GM18858 (cell line): Measurements from ENCODE around the gene EIF4G1.

Experiments
- ATAC-seq: cut with Tn5 transposase; IDR thresholded peaks from one replicate; pipeline ENCODE4 v1.9.1; 2021; ENCODE audit not compliant: unreplicated experiment

Gene EIF4G1

DNA sequence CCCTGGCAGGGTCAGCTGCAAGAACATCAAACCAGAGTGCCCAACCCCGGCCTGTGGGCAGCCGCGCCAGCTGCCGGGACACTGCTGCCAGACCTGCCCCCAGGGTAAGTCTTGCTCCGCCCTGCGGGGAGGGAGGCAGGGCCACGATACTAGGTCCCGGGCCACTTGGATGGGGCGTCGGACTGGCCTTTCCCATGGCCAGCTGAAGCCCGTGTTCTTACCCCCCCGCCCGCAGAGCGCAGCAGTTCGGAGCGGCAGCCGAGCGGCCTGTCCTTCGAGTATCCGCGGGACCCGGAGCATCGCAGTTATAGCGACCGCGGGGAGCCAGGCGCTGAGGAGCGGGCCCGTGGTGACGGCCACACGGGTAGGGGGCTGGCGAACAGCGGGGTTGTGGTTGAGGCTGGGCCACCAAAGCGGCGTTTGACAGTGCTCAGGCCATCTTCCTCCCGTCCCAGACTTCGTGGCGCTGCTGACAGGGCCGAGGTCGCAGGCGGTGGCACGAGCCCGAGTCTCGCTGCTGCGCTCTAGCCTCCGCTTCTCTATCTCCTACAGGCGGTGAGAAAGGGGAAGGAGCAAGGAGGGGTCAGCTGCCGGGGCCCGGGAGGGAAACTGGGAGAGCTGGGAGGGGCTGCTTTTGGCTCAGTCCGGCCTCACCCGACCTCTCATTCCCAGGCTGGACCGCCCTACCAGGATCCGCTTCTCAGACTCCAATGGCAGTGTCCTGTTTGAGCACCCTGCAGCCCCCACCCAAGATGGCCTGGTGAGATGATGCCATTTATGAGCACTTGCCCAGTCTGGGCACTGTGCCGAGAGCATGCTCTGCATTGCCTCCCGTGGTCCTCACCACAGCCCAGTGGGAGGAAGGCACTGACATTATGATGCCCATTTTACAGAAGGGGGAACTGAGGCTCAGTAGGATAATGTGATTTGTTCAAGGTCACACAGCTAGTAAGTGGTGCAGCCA, 67.1 kb downstream of the EIF4G1 start:
- no peak for ATAC-seq

DNA sequence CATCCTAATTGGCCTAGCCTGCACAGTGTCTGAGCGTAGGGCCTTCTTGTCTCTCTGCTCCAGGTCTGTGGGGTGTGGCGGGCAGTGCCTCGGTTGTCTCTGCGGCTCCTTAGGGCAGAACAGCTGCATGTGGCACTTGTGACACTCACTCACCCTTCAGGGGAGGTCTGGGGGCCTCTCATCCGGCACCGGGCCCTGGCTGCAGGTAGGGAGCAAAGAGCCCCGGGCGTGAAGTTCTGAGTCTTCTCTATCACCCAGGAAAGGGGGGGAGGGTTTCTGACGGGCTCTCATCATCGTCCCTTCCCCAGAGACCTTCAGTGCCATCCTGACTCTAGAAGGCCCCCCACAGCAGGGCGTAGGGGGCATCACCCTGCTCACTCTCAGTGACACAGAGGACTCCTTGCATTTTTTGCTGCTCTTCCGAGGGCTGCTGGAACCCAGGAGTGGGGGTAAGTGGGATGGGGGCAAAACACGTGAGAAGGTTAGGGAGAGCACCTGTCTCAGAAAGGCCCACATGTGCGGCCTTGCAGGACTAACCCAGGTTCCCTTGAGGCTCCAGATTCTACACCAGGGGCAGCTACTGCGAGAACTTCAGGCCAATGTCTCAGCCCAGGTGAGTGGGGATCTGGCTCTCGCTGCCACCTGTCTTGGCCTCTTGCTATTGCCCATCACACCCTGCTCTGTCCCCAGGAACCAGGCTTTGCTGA, 68.1 kb downstream of the EIF4G1 start:
- ATAC-seq: no peak

DNA sequence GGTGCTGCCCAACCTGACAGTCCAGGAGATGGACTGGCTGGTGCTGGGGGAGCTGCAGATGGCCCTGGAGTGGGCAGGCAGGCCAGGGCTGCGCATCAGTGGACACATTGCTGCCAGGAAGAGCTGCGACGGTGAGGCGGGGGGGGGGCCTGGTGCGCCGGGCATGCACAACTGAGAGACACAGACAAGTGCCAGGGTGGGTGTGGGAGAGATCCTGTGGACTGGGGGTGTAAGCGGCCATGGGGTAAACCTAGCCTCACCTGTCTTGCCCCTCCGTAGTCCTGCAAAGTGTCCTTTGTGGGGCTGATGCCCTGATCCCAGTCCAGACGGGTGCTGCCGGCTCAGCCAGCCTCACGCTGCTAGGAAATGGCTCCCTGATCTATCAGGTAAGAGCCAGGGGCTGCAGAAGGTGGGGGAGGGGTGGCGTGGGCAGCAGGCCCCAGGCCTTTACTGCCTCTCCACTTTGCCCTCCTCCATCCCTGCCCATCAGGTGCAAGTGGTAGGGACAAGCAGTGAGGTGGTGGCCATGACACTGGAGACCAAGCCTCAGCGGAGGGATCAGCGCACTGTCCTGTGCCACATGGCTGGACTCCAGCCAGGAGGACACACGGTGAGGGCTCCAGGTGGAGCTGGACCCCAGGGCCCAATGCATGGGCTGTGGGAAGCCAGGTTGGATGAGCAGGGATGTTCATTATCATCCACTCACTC, 68.8 kb downstream of the EIF4G1 start:
- ATAC-seq: no peak

DNA sequence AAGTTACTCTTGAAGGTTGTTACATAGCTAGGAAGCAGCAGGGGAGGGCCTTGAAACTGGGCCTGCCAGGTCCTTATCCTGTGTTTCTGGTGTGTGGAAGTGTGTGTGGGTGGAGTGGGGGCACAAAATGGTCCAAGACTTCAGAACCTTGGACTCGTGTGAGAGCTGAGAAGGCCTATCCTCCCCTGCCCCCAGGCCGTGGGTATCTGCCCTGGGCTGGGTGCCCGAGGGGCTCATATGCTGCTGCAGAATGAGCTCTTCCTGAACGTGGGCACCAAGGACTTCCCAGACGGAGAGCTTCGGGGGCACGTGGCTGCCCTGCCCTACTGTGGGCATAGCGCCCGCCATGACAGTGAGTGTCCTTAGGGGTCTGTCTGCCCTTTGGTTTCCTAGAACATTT, 69.9 kb downstream of the EIF4G1 start:
- no peak for ATAC-seq
